ENCODE data around the gene ATP8B2. TPM values are rescaled to one million over a fixed set of nuclear protein-coding genes. Genes with fewer than 3 reads are reported as not detected.

The ATP8B2 gene
- polyA plus RNA-seq, 1 of the 3 experiments (the other 2 are of a cell fraction), result 50.7 TPM

DNA sequence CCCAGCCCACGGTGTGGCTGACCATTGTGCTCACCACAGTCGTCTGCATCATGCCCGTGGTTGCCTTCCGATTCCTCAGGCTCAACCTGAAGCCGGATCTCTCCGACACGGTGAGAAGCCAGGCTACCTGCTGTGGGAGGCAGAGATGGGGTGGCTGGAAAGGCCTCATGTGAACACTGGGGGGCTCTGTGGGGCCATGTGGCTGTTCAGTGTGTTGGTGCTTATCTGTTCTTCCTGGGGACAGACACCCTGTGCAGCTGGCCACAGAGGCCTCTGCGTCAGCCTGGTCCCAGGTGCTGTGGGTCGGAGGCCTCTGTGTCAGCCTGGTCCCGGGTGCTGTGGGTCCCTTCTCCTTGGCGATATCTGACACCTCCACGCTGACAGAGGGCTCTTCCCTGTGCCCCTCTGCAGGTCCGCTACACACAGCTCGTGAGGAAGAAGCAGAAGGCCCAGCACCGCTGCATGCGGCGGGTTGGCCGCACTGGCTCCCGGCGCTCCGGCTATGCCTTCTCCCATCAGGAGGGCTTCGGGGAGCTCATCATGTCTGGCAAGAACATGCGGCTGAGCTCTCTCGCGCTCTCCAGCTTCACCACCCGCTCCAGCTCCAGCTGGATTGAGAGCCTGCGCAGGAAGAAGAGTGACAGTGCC lies 23.2 kb downstream of the ATP8B2 start:
- Histone ChIP-seq H3K27me3 (ENCODE audit: insufficient read depth) (no peaks in the 10 kb centered on the region), H3K9ac (no peak overlapping the region), H3F3A (replicated peaks; ENCODE audit: insufficient read depth) (peaks cover 5% of the 10 kb centered on the region), H2AFZ (ENCODE audit: low read depth) (no peak overlapping the region), H3K4me1 (ENCODE audit: control insufficient read depth in 1 of 2, insufficient read depth in 2 of 2, low read depth in 1 of 2, low read length in 1 of 2) (peaks cover 7 to 10% of the 10 kb centered on the region in 2 experiments; a peak in 1 of 4 replicates), H3K9me3 (no peaks in the 10 kb centered on the region), H3K4me2 (no peak overlapping the region), H3K79me2 (ENCODE audit: insufficient read depth) (no peaks in the 10 kb centered on the region), H3K4me3 (ENCODE audit: low read depth in 2 of 2, low read length in 1 of 2) (no peak overlapping the region), H4K20me1 (ENCODE audit: insufficient read depth) (no peaks in the 10 kb centered on the region), H3K36me3 (replicated peaks in 1 of 2; ENCODE audit: control insufficient read depth in 1 of 2, insufficient read depth in 2 of 2, low read length in 1 of 2) (peaks cover 30 to 57% of the 10 kb centered on the region in 2 experiments), H3K9me2 (no peaks in the 10 kb centered on the region), H3K27ac (ENCODE audit: low read depth in 2 of 2, low read length in 1 of 2) (no peak overlapping the region)
- POLR2A ChIA-PET, result no interaction called here
- CTCF ChIA-PET, result interaction anchor here (0.9 to 6.9 kb wide), 3 partner anchors 14 to 198 kb away, joined by 3 to 53 read pairs (median 4); no protein-coding TSS in a partner anchor
- 93% methylated on average over 8 of the region's 27 CpGs for WGBS (ENCODE audit: low lambda C conversion rate)
- TF ChIP-seq YY1 (IDR thresholded peaks at IDR 0.05; ENCODE audit: low read depth), result no peak
- no peak for TF ChIP-seq TAF1 (IDR thresholded peaks at IDR 0.05; ENCODE audit: borderline replicate concordance, low read depth, low read length)
- TF ChIP-seq ELF1 (IDR thresholded peaks at IDR 0.05), result no peak
- no peak for TF ChIP-seq FOXJ3 (CRISPR knock-in tag; IDR thresholded peaks at IDR 0.05)
- TF ChIP-seq, protein P1, sequence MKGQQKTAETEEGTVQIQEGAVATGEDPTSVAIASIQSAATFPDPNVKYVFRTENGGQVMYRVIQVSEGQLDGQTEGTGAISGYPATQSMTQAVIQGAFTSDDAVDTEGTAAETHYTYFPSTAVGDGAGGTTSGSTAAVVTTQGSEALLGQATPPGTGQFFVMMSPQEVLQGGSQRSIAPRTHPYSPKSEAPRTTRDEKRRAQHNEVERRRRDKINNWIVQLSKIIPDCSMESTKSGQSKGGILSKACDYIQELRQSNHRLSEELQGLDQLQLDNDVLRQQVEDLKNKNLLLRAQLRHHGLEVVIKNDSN (IDR thresholded peaks at IDR 0.05; ENCODE audit: borderline replicate concordance, low read depth), result no peak
- TF ChIP-seq MAX (IDR thresholded peaks at IDR 0.05; ENCODE audit: low read depth), result no peak
- no peak for TF ChIP-seq JUND (IDR thresholded peaks at IDR 0.05)
- DNase-seq, result no peak

DNA sequence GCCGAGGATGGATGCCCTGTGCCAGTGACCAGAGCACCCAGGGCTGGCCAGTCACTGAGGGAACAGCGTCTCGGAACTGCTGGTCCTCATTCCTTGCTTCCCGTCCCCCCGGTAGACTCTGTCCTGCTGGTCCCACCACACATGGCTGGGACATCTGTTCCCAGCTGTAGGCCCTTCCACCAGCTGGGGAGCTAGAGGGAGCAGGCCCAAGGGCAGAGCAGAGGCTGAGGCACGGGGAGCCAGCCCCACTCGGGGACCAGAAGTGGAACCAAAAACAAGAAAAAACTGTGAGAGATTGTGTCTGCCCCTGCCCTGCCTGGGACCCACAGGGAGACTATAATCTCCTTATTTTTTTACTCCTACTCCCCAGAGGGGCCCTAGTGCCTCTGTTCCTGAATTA lies 23.8 kb downstream of the ATP8B2 start:
- Histone ChIP-seq H3K9ac (no peak overlapping the region), H3K9me2 (no peaks in the 10 kb centered on the region), H2AFZ (ENCODE audit: low read depth) (no peak overlapping the region), H3K4me3 (ENCODE audit: low read depth in 2 of 2, low read length in 1 of 2) (no peak overlapping the region), H3K4me2 (no peak overlapping the region), H4K20me1 (ENCODE audit: insufficient read depth) (no peaks in the 10 kb centered on the region), H3K79me2 (ENCODE audit: insufficient read depth) (no peaks in the 10 kb centered on the region), H3K4me1 (ENCODE audit: control insufficient read depth in 1 of 2, insufficient read depth in 2 of 2, low read depth in 1 of 2, low read length in 1 of 2) (peaks cover 7 to 10% of the 10 kb centered on the region in 2 experiments; a peak in 1 of 4 replicates), H3F3A (replicated peaks; ENCODE audit: insufficient read depth) (peaks cover 5% of the 10 kb centered on the region), H3K36me3 (replicated peaks in 1 of 2; ENCODE audit: control insufficient read depth in 1 of 2, insufficient read depth in 2 of 2, low read length in 1 of 2) (peaks cover 26 to 51% of the 10 kb centered on the region in 2 experiments), H3K27ac (ENCODE audit: low read depth in 2 of 2, low read length in 1 of 2) (no peak overlapping the region), H3K27me3 (ENCODE audit: insufficient read depth) (no peaks in the 10 kb centered on the region), H3K9me3 (no peaks in the 10 kb centered on the region)
- ChIA-PET CTCF (interaction anchor here (6.9 kb wide), 1 partner anchor 14 kb away, joined by 53 read pairs; no protein-coding TSS in a partner anchor), POLR2A (no interaction called here)
- TF ChIP-seq RCOR1 (IDR thresholded peaks at IDR 0.05; ENCODE audit: low read length), result no peak
- no peak for TF ChIP-seq EP300 (IDR thresholded peaks at IDR 0.05; ENCODE audit: borderline replicate concordance in 1 of 2, low read depth in 1 of 2, low read length in 1 of 2)
- no peak for TF ChIP-seq FOXJ3 (CRISPR knock-in tag; IDR thresholded peaks at IDR 0.05)
- no peak for TF ChIP-seq POLR2AphosphoS5 (IDR thresholded peaks at IDR 0.05; ENCODE audit: low read depth, low read length)
- no peak for TF ChIP-seq NRF1 (IDR thresholded peaks at IDR 0.05; ENCODE audit: low read depth, low read length)
- TF ChIP-seq ZBTB33 (IDR thresholded peaks at IDR 0.05; ENCODE audit: borderline replicate concordance, low read depth), result no peak
- TF ChIP-seq GABPA (IDR thresholded peaks at IDR 0.05; ENCODE audit: low read depth), result no peak
- TF ChIP-seq EZH2phosphoT487 (IDR thresholded peaks at IDR 0.05; ENCODE audit: borderline replicate concordance, low read depth), result no peak
- no peak for TF ChIP-seq FOXM1 (IDR thresholded peaks at IDR 0.05; ENCODE audit: low read depth)
- TF ChIP-seq NFIC (IDR thresholded peaks at IDR 0.05; ENCODE audit: borderline replicate concordance), result no peak
- TF ChIP-seq, protein P1 (IDR thresholded peaks at IDR 0.05; ENCODE audit: borderline replicate concordance, low read depth), result no peak
- TF ChIP-seq CHD2 (IDR thresholded peaks at IDR 0.05; ENCODE audit: low read length, partially characterized antibody), result no peak
- TF ChIP-seq ELF1 (IDR thresholded peaks at IDR 0.05), result no peak
- TF ChIP-seq, protein P2, sequence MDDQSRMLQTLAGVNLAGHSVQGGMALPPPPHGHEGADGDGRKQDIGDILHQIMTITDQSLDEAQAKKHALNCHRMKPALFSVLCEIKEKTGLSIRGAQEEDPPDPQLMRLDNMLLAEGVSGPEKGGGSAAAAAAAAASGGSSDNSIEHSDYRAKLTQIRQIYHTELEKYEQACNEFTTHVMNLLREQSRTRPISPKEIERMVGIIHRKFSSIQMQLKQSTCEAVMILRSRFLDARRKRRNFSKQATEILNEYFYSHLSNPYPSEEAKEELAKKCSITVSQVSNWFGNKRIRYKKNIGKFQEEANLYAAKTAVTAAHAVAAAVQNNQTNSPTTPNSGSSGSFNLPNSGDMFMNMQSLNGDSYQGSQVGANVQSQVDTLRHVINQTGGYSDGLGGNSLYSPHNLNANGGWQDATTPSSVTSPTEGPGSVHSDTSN (IDR thresholded peaks at IDR 0.05), result no peak
- no peak for TF ChIP-seq GATA2 (CRISPR knock-in tag; IDR thresholded peaks at IDR 0.05)
- WGBS (ENCODE audit: low lambda C conversion rate), result 98% methylated on average over 7 of the region's 7 CpGs
- DNase-seq, result peak; percentile 15
